ENCODE measurements around the gene TNNT3. TPM values are rescaled to one million over a fixed set of nuclear protein-coding genes. Genes with fewer than 3 reads are reported as not detected.

Gene TNNT3
- total and polyA plus RNA-seq, 2 of the 4 experiments (the other 2 are of a cell fraction) = not detected

GRCh38 chr11:1890856-1891830 is 28.4 kb upstream of the TNNT3 start:
- intact Hi-C loops (cut with micrococcal nuclease) = no loop called here

More at GRCh38 chr11:1890856-1891830, 28.4 kb upstream of the TNNT3 start:
- Histone ChIP-seq H2BK120ac (ENCODE audit: low read depth, low read length) (no peak overlapping the region), H2BK20ac (ENCODE audit: low read depth, low read length) (no peak overlapping the region), H3K27me3 (ENCODE audit: control insufficient read depth, insufficient read depth, low read length) (peaks cover 24% of the 10 kb centered on the region), H3K4me2 (ENCODE audit: low read depth, low read length) (no peak overlapping the region), H3K79me1 (ENCODE audit: low read depth in 1 of 2, low read length in 2 of 2) (no peaks in the 10 kb centered on the region), H2AK9ac (replicated peaks; ENCODE audit: low read depth, low read length, poor library complexity) (no peak overlapping the region), H3K27ac (ENCODE audit: insufficient read depth, low read length) (no peak overlapping the region), H3K56ac (ENCODE audit: extremely low read depth, insufficient read depth, low read length) (no peak overlapping the region), H3K18ac (ENCODE audit: low read depth, low read length) (no peak overlapping the region), H3K4me3 (ENCODE audit: insufficient read depth, low read depth, low read length) (no peak overlapping the region), H2AFZ (replicated peaks; ENCODE audit: low read length, poor library complexity) (no peak overlapping the region), H3K23ac (ENCODE audit: low read depth, low read length) (no peak overlapping the region), H2BK5ac (ENCODE audit: low read depth, low read length, poor library complexity, severe bottlenecking) (no peak overlapping the region), H2BK15ac (ENCODE audit: low read depth, low read length) (no peak overlapping the region), H2AK5ac (ENCODE audit: low read depth, low read length) (no peak overlapping the region), H3K9ac (ENCODE audit: low read depth, low read length) (no peak overlapping the region), H3K14ac (replicated peaks; ENCODE audit: low read depth, low read length) (no peak overlapping the region), H4K5ac (ENCODE audit: low read depth, low read length) (no peak overlapping the region), H3K9me1 (ENCODE audit: insufficient read depth, low read length) (no peaks in the 10 kb centered on the region), H4K20me1 (ENCODE audit: insufficient read depth, low read length) (no peaks in the 10 kb centered on the region), H3K36me3 (ENCODE audit: control insufficient read depth, insufficient read depth, low read length) (no peaks in the 10 kb centered on the region), H3K4ac (ENCODE audit: low read depth, low read length) (no peak overlapping the region), H4K91ac (ENCODE audit: insufficient read depth, low read depth, low read length) (no peak overlapping the region), H3K4me1 (ENCODE audit: control insufficient read depth, insufficient read depth, low read length) (no peaks in the 10 kb centered on the region), H3K9me3 (ENCODE audit: control insufficient read depth, insufficient read depth, low read length) (no peaks in the 10 kb centered on the region), H4K8ac (ENCODE audit: low read depth in 2 of 2, low read length in 2 of 2) (no peak overlapping the region)
- CTCF ChIA-PET = no interaction called here
- TF ChIP-seq MAFK (IDR thresholded peaks at IDR 0.05; ENCODE audit: low read depth, low read length) = peak; percentile 61
- no peak for TF ChIP-seq CEBPB (IDR thresholded peaks at IDR 0.05; ENCODE audit: low read depth, low read length)
- TF ChIP-seq RCOR1 (IDR thresholded peaks at IDR 0.05; ENCODE audit: insufficient replicate concordance, low read length) = no peak
- ATAC-seq (ENCODE audit: low read depth) (no peak), DNase-seq (no peak)
- dilution Hi-C loops (cut with HindIII; ENCODE audit: low sequenced_read_pairs, unreplicated experiment) (no loop called here), in situ Hi-C loops (cut with MboI; ENCODE audit: low sequenced_read_pairs) (no loop called here)
- BruUV-seq (replicated peaks) = no TSS peak
- POLR2A ChIA-PET (ENCODE audit: unreplicated experiment) = no interaction called here
- 71% methylated on average over 19 of the region's 34 CpGs; no CpG with 5 or more reads in 1 of the 2 experiments for WGBS, 2 experiments (ENCODE audit: extremely low coverage in 2 of 2, insufficient read length in 1 of 2)

Data from IMR-90 (cell line).